Measurements from ENCODE around the gene NACA.
"Not testable (repeated sequence)": the region's sequence is repeated elsewhere in the genome, so short reads cannot be mapped to it uniquely, and the experiment has no call there.

NACA gene

GRCh38 chr12:56749359-56749758 is 24.3 kb upstream of the NACA start:
- Histone ChIP-seq H3K27me3 (no peaks in the 10 kb centered on the region), H3K27ac (peak overlapping the region in 10 of 11 experiments; percentile 3 to 92 (median 51); a peak in 18 of 22 replicates), H3K4me2 (peak overlapping the region; percentile 77 to 97 (median 87)), H3K36me3 (peaks cover 3 to 58% (median 44%) of the 10 kb centered on the region in 11 experiments; a peak in 20 of 22 replicates), H3K4me1 (peaks cover 24 to 40% (median 29%) of the 10 kb centered on the region in 10 experiments), H4K20me1 (no peaks in the 10 kb centered on the region; a peak in 1 of 22 replicates), H3K4me3 (peak overlapping the region in 2 of 10 experiments; percentile 9 to 32; a peak in 1 of 20 replicates), H3K9me3 (replicated peaks in 1 of 11) (no peaks in the 10 kb centered on the region), H3K9ac (peak overlapping the region in 9 of 11 experiments; percentile 13 to 50 (median 36); a peak in 13 of 22 replicates)
- no peak for TF ChIP-seq Cebpa-rat (IDR thresholded peaks at IDR 0.05)

- H3K36me3 ChIP-seq = peaks cover 10 to 77% (median 65%) of the 10 kb centered on the region in 11 experiments
- no peaks in the 10 kb centered on the region for H3K27me3 ChIP-seq
- TF ChIP-seq Cebpa-rat (IDR thresholded peaks at IDR 0.05) = no peak
- no peaks in the 10 kb centered on the region for H3K9me3 ChIP-seq (replicated peaks in 1 of 11)
- H3K27ac ChIP-seq = peak overlapping the region in 4 of 11 experiments; percentile 10 to 50 (median 30); a peak in 5 of 22 replicates
- no peak overlapping the region for H3K9ac ChIP-seq
- peaks cover 12 to 25% (median 20%) of the 10 kb centered on the region in 10 experiments for H3K4me1 ChIP-seq
- H3K4me3 ChIP-seq = no peak overlapping the region
- peak overlapping the region in 3 of 11 experiments; percentile 18 to 42 (median 20); a peak in 3 of 22 replicates for H3K4me2 ChIP-seq
- peaks cover 4 to 13% (median 9%) of the 10 kb centered on the region in 11 experiments; a peak in 15 of 22 replicates for H4K20me1 ChIP-seq
Observed at GRCh38 chr12:56728139-56728861, 3.2 kb upstream of the NACA start.

GRCh38 chr12:56726196-56726675 is 1.1 kb upstream of the NACA start:
- H3K4me3 ChIP-seq = peak overlapping the region; percentile 85 to 98 (median 88); a peak in 16 of 20 replicates
- peaks cover 20 to 34% (median 30%) of the 10 kb centered on the region in 11 experiments for H4K20me1 ChIP-seq
- not testable (repeated sequence) for H3K27me3 ChIP-seq; H3K9me3 ChIP-seq (replicated peaks in 1 of 11)
- peak overlapping the region; percentile 84 to 99 (median 96); a peak in 21 of 22 replicates for H3K9ac ChIP-seq
- H3K4me2 ChIP-seq = peak overlapping the region; percentile 68 to 89 (median 77)
- peak overlapping the region; percentile 85 to 98 (median 95) for H3K27ac ChIP-seq
- peaks cover 33 to 46% (median 38%) of the 10 kb centered on the region in 10 experiments for H3K4me1 ChIP-seq
- H3K36me3 ChIP-seq = peaks cover 23 to 77% (median 63%) of the 10 kb centered on the region in 11 experiments

- no peaks in the 10 kb centered on the region for H3K27me3 ChIP-seq
- peak overlapping the region; percentile 68 to 89 (median 77) for H3K4me2 ChIP-seq
- no peak for TF ChIP-seq Cebpa-rat (IDR thresholded peaks at IDR 0.05)
- peaks cover 22 to 77% (median 63%) of the 10 kb centered on the region in 11 experiments for H3K36me3 ChIP-seq
- H4K20me1 ChIP-seq = peaks cover 26 to 39% (median 35%) of the 10 kb centered on the region in 11 experiments
- no peaks in the 10 kb centered on the region for H3K9me3 ChIP-seq (replicated peaks in 1 of 11)
- H3K4me3 ChIP-seq = peak overlapping the region; percentile 85 to 98 (median 88)
- H3K27ac ChIP-seq = peak overlapping the region; percentile 85 to 98 (median 95)
- H3K9ac ChIP-seq = peak overlapping the region; percentile 84 to 99 (median 96)
- peaks cover 38 to 51% (median 42%) of the 10 kb centered on the region in 10 experiments for H3K4me1 ChIP-seq
Observed at GRCh38 chr12:56725723-56726102, 614 bp upstream of the NACA start.

- peak overlapping the region; percentile 85 to 98 (median 88) for H3K4me3 ChIP-seq
- peak overlapping the region; percentile 85 to 98 (median 95) for H3K27ac ChIP-seq
- H3K9ac ChIP-seq = peak overlapping the region; percentile 90 to 99 (median 96)
- H3K36me3 ChIP-seq = peaks cover 33 to 77% (median 66%) of the 10 kb centered on the region in 11 experiments
- TF ChIP-seq Cebpa-rat (IDR thresholded peaks at IDR 0.05) = no peak
- H4K20me1 ChIP-seq = peaks cover 36 to 50% (median 46%) of the 10 kb centered on the region in 11 experiments
- H3K27me3 ChIP-seq = no peaks in the 10 kb centered on the region
- H3K4me1 ChIP-seq = peaks cover 48 to 62% (median 53%) of the 10 kb centered on the region in 10 experiments
- no peaks in the 10 kb centered on the region for H3K9me3 ChIP-seq (replicated peaks in 1 of 11)
- peak overlapping the region; percentile 84 to 98 (median 93) for H3K4me2 ChIP-seq
Observed at GRCh38 chr12:56724701-56724971, 463 bp downstream of the NACA start.

GRCh38 chr12:56723889-56724700 is 1.0 kb downstream of the NACA start:
- Histone ChIP-seq H3K4me2 (peak overlapping the region; percentile 84 to 98 (median 93)), H3K9ac (peak overlapping the region; percentile 90 to 99 (median 96)), H3K27ac (peak overlapping the region; percentile 85 to 98 (median 95)), H3K4me3 (peak overlapping the region; percentile 85 to 98 (median 88)), H3K36me3 (peaks cover 39 to 77% (median 68%) of the 10 kb centered on the region in 11 experiments), H4K20me1 (peaks cover 42 to 55% (median 52%) of the 10 kb centered on the region in 11 experiments), H3K4me1 (peaks cover 54 to 67% (median 58%) of the 10 kb centered on the region in 10 experiments), H3K9me3 (replicated peaks in 1 of 11) (no peaks in the 10 kb centered on the region), H3K27me3 (no peaks in the 10 kb centered on the region)
- no peak for TF ChIP-seq Cebpa-rat (IDR thresholded peaks at IDR 0.05)

- peak overlapping the region; percentile 85 to 98 (median 95); a peak in 21 of 22 replicates for H3K27ac ChIP-seq
- peak overlapping the region; percentile 84 to 98 (median 93) for H3K4me2 ChIP-seq
- no peaks in the 10 kb centered on the region for H3K27me3 ChIP-seq
- H3K9ac ChIP-seq = peak overlapping the region; percentile 90 to 99 (median 96)
- no peaks in the 10 kb centered on the region for H3K9me3 ChIP-seq (replicated peaks in 1 of 11)
- peaks cover 43 to 76% (median 68%) of the 10 kb centered on the region in 11 experiments for H3K36me3 ChIP-seq
- H4K20me1 ChIP-seq = peaks cover 49 to 63% (median 59%) of the 10 kb centered on the region in 11 experiments
- TF ChIP-seq Cebpa-rat (IDR thresholded peaks at IDR 0.05) = no peak
- peaks cover 61 to 70% (median 63%) of the 10 kb centered on the region in 10 experiments for H3K4me1 ChIP-seq
- H3K4me3 ChIP-seq = peak overlapping the region; percentile 85 to 98 (median 88)
Observed at GRCh38 chr12:56723352-56723751, 1.7 kb downstream of the NACA start.

GRCh38 chr12:56722832-56723231 is 2.3 kb downstream of the NACA start:
- Histone ChIP-seq H3K4me1 (peaks cover 58 to 71% (median 65%) of the 10 kb centered on the region in 10 experiments), H3K4me2 (peak overlapping the region; percentile 84 to 98 (median 93)), H4K20me1 (peaks cover 54 to 68% (median 64%) of the 10 kb centered on the region in 11 experiments), H3K27me3 (no peaks in the 10 kb centered on the region), H3K9me3 (replicated peaks in 1 of 11) (no peaks in the 10 kb centered on the region), H3K9ac (peak overlapping the region; percentile 90 to 99 (median 96)), H3K4me3 (peak overlapping the region; percentile 85 to 98 (median 88)), H3K36me3 (peaks cover 43 to 71% (median 64%) of the 10 kb centered on the region in 11 experiments), H3K27ac (peak overlapping the region in 9 of 11 experiments; percentile 9 to 97 (median 93); a peak in 14 of 22 replicates)
- TF ChIP-seq Cebpa-rat (IDR thresholded peaks at IDR 0.05) = no peak

Data from BLaER1 treated with 17β-estradiol and CSF1 and Interleukin-3, amounts not matched to agents 10 nM and 100 nM (cell line).